ENCODE results near the gene ZBTB7C.

DNA sequence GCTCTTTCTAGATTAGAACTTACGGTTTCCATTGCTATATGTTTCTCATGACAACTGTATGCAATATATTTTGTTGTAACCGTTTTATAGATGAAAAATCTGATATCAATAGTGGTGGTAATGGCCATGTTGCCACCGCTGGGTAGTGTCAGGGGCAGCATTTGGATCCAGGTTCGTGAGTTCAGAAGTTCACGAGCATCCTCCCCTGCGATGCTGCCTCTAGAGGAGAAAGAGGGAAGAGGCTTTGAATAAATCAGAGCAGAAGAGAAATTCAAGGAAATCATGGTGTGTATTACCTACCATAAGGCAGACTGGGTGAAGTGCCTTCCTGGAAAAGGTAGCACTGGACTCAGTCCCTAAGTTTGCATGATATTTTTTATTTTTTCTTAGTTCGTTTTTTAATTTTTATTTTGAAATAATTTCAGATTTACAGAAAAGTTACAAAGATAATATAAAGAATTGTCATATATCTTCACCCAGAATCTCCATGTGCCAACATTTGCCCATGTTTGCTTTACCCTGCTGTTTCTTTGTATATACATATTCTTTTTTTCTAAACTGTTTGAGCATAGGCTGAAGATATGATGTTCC lies 3.3 kb upstream of the ZBTB7C start:
- TF ChIP-seq, protein P1, sequence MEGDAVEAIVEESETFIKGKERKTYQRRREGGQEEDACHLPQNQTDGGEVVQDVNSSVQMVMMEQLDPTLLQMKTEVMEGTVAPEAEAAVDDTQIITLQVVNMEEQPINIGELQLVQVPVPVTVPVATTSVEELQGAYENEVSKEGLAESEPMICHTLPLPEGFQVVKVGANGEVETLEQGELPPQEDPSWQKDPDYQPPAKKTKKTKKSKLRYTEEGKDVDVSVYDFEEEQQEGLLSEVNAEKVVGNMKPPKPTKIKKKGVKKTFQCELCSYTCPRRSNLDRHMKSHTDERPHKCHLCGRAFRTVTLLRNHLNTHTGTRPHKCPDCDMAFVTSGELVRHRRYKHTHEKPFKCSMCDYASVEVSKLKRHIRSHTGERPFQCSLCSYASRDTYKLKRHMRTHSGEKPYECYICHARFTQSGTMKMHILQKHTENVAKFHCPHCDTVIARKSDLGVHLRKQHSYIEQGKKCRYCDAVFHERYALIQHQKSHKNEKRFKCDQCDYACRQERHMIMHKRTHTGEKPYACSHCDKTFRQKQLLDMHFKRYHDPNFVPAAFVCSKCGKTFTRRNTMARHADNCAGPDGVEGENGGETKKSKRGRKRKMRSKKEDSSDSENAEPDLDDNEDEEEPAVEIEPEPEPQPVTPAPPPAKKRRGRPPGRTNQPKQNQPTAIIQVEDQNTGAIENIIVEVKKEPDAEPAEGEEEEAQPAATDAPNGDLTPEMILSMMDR (conservative IDR thresholded peaks at IDR 0.05) = peak; percentile 86
- TF ChIP-seq ZFX (IDR thresholded peaks at IDR 0.05) = no peak
